Psoas muscle (tissue), 8 donors: ENCODE data around the gene PFKM. TPM values are rescaled to one million over a fixed set of nuclear protein-coding genes. Genes with fewer than 3 reads are reported as not detected.

Experiments used
- ATAC-seq, 4 donors: fragments of 200-7000 bp; cut with Tn5 transposase; one replicate each; pipeline ENCODE4 v1.9.1; 2020; ENCODE audit warnings: moderate library complexity in 3 of 4, mild to moderate bottlenecking in 2 of 4
- DNase-seq, 2 donors: peaks; one replicate each; pipeline ENCODE4 v3.0.0-alpha.2; 2020
- H3K27ac ChIP-seq: fragments of 200-600 bp; one replicate; pipeline ENCODE4 v1.8.0; 2022
- H3K27me3 ChIP-seq, 3 donors: fragments of 200-600 bp in 1 of 3; one replicate each; pipeline versions ENCODE4 v1.6.1 to v1.8.0; 2013 to 2022; ENCODE audit warnings: low read length in 2 of 3, mild to moderate bottlenecking in 2 of 3, moderate library complexity in 1 of 3; ENCODE audit not compliant: insufficient read depth in 3 of 3
- H3K36me3 ChIP-seq, 2 donors: fragments of 200-600 bp in 1 of 2; one replicate each; pipeline versions ENCODE4 v1.6.1 to v1.8.0; 2013 to 2022; ENCODE audit warnings: low read depth in 1 of 2, mild to moderate bottlenecking in 1 of 2, moderate library complexity in 1 of 2; ENCODE audit not compliant: insufficient read depth in 1 of 2
- H3K4me1 ChIP-seq: fragments of 200-600 bp; one replicate; pipeline ENCODE4 v1.8.0; 2022
- H3K4me3 ChIP-seq: fragments of 200-600 bp; one replicate; pipeline ENCODE4 v1.8.0; 2022; ENCODE audit warnings: mild to moderate bottlenecking
- H3K9me3 ChIP-seq: fragments of 200-600 bp; one replicate; pipeline ENCODE4 v1.8.0; 2022
- WGBS, 3 donors: extraction: QIAGEN DNeasy Blood & Tissue Kit; methylation state at CpG; one replicate each; pipeline versions ENCODE4 v1.1.6 to v1.1.7; 2013; 5-methylcytosine and 5-hydroxymethylcytosine counted together
- intact Hi-C, 2 donors: fragments of 100-400 bp; cut with DNase I; formaldehyde crosslinking; loops; one replicate each; pipeline versions ENCODE4 v1.11.0 to v1.14.2; 2022
- polyA plus RNA-seq, 3 donors: library from polyadenylated mRNA; stranded (reverse); fragments of 200-250 nt; gene quantifications; one replicate each; pipeline ENCODE4 v1.2.3, GENCODE V29; 2013
- total RNA-seq, 4 donors: library from RNA; stranded (reverse); fragmentation: NEBNext Ultra II Directional in 2 of 4; extraction: Animal tissue kit (Norgen Biotek cat#: 25700) in 2 of 4; gene quantifications; one replicate each; pipeline versions ENCODE4 v1.2.1 to v1.2.4, GENCODE V29; 2021 to 2023
- TF ChIP-seq, protein P1 (sequence below): fragments of 200-600 bp; IDR thresholded peaks from one replicate; pipeline ENCODE4 v1.8.0; 2022; ENCODE audit warnings: antibody characterized with exemption
- donor health status: healthy with polysubstance abuse.
- donor health status: DM: no; HTN: no; CAD: no; lungs with moderate emphysema.
- donor health status: Bipolar disorder and iron deficiency.
- donor health status: healthy.
- donor health status: DM: yes; HTN: yes; CAD: no.
- donor health status: DM: no; HTN: no; CAD: no.
- donor health status: DM: no; HTN: no; CAD: no.
- donor health status: DM: yes; HTN: yes; CAD: no.

PFKM gene
- total and polyA plus RNA-seq, 7 donors = 65.1 to 1,283 (median 618) TPM

DNA sequence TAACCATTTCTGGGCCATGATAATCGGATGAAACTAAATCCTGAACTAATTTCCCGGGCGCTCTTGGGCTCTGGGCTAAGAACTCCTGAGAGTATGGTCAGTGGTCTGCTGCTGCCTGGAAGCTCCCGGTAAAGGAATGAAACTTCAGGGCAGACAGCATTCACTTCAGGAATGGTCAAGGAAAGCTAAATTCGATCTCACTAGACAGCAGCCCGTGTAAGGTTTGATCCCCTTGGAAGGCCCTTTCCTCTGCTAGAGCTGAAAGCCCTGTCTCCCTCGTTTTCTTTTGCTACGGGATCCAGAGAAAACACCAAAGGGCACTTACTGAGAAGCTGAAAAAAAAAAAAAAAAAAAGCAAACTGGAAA, 37.5 kb downstream of the PFKM start:
- WGBS, 3 donors = 5 to 12% (median 9%) methylated on average over 8 of the region's 8 CpGs
- Histone ChIP-seq H3K27ac (peak overlapping the region; percentile 97), H3K36me3 (peaks cover 0 to 24% of the 10 kb centered on the region in 2 donors), H3K4me1 (peaks cover 58% of the 10 kb centered on the region), H3K27me3 (no peaks in the 10 kb centered on the region), H3K4me3 (peak overlapping the region; percentile 87), H3K9me3 (no peaks in the 10 kb centered on the region)
- DNase-seq = peak in 1 of 2 donors; percentile 42
- peak; percentile 1 to 6 (median 4) for ATAC-seq
- intact Hi-C loops = loop anchor here in 1 of 2 donors (2.0 kb wide), 1 partner anchor 30 kb away; no protein-coding TSS in a partner anchor
- TF ChIP-seq, protein P1, sequence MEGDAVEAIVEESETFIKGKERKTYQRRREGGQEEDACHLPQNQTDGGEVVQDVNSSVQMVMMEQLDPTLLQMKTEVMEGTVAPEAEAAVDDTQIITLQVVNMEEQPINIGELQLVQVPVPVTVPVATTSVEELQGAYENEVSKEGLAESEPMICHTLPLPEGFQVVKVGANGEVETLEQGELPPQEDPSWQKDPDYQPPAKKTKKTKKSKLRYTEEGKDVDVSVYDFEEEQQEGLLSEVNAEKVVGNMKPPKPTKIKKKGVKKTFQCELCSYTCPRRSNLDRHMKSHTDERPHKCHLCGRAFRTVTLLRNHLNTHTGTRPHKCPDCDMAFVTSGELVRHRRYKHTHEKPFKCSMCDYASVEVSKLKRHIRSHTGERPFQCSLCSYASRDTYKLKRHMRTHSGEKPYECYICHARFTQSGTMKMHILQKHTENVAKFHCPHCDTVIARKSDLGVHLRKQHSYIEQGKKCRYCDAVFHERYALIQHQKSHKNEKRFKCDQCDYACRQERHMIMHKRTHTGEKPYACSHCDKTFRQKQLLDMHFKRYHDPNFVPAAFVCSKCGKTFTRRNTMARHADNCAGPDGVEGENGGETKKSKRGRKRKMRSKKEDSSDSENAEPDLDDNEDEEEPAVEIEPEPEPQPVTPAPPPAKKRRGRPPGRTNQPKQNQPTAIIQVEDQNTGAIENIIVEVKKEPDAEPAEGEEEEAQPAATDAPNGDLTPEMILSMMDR = no peak

DNA sequence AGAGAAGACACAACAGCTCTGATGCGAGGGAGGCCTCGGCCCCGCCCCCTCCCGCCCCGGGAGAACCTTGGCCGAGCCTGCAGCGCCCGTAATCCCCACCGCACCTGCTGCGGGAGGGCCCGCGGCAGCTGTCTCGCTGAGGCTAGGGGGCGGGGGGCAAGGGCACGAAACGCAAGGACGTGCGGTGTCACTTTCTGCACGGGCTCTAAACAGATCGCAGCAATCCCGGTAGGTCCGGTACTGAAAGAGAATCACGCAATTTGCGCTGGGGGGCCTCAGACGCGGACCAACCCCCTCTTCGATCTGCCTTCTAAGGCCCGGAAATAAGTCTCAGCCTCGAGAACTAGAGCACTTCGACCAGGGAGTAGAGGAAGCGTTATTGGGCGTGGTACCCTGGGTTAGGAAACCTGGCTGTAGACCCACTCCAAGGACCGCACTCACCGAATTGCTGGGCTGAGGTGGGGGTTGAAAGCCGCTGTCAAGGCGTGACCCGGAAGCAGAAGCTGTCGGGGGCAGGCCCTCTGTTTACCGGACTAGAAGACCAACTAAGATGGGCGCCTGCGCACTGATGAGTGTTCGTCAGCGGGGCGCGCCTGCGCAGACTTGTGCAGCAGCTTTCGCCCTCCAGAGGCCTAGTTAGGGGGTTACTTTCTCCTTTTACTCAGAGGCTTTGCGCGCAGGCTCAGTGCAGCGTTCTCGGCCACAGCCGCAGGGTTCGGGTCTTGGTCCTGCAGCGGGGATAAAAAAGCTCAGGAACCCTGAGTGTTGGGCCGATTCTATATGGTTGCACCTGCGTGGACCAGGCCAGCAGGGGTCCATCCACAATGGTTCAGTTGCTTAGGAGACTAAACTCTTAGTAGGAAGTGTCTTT, 38.1 kb downstream of the PFKM start, which contains the start of gene ASB8:
Gene ASB8 (minus strand): TSS at position 498 of the 871 bp plus-strand sequence. CDS start 4,019 bp downstream, outside the sequence.
- peak; percentile 86 to 91 (median 90) for ATAC-seq
- Histone ChIP-seq H3K4me3 (peak within 1 kb of the TSS; percentile 87), H3K9me3 (no peaks in the 10 kb centered on the region), H3K27me3 (no peaks in the 10 kb centered on the region), H3K36me3 (peaks cover 0 to 20% of the 10 kb centered on the region in 2 donors), H3K27ac (peak within 1 kb of the TSS; percentile 97), H3K4me1 (peaks cover 62% of the 10 kb centered on the region)
- 0% methylated on average over 54 to 56 of the region's 56 CpGs for WGBS, 3 donors
- TF ChIP-seq, protein P1 = peak; percentile 55
- intact Hi-C loops = loop anchor here in 1 of 2 donors (2.0 kb wide), 1 partner anchor 30 kb away; no protein-coding TSS in a partner anchor
- peak; percentile 99 to 100 for DNase-seq

DNA sequence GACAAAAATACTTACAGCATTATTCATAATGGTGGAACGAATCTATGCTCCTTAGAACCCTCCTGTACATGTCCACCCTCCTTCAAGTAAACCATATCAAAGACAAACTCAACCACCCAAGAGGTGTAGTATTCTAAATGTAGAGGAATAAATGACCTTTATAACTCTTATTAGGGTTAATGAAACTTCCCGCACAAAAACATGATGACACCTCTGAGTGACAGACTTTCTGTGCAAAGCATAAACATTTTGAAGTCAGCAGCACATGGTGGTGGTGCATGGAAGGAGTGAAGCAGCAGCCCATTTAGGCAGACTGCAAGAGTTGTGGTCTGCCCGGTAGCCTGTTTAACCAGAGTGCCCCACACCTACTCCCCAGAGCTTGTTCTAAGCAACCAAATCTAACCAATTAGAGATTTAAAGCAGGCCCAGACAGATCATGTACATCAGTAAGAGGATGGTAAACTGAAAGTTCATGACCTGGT, 38.8 kb downstream of the PFKM start:
- Histone ChIP-seq H3K9me3 (no peaks in the 10 kb centered on the region), H3K4me1 (peaks cover 62% of the 10 kb centered on the region), H3K27ac (peak overlapping the region; percentile 97), H3K27me3 (no peaks in the 10 kb centered on the region), H3K4me3 (peak overlapping the region; percentile 87), H3K36me3 (peaks cover 0 to 13% of the 10 kb centered on the region in 2 donors)
- intact Hi-C loops = loop anchor here in 1 of 2 donors (2.0 kb wide), 1 partner anchor 31 kb away; no protein-coding TSS in a partner anchor
- DNase-seq (no peak), ATAC-seq (no peak)
- WGBS, 3 donors = 49 to 60% (median 56%) methylated on average over 3 of the region's 3 CpGs
- TF ChIP-seq, protein P1 = no peak

DNA sequence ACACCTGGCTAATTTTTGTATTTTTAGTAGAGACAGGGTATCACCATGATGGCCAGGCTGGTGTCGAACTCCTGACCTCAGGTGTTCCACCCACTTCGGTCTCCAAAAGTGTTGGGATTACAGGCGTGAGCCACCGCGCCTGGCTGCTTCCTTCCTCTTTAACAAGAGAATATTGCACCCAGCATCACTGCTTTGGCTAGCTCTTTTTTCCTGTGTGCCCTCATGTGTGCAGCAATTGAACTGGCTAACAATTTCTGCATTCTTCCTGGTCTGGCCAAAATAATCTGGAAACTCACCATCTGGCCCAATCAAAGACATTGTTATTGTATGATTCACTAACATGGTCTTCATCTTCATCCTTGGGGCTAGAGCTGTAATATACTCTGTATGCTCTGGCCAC, 40.9 kb downstream of the PFKM start:
- peaks cover 0 to under 1% of the 10 kb centered on the region in 2 donors for H3K36me3 ChIP-seq
- no peak for ATAC-seq
- H3K27ac ChIP-seq = peak overlapping the region; percentile 88
- H3K9me3 ChIP-seq = no peaks in the 10 kb centered on the region
- peaks cover 50% of the 10 kb centered on the region for H3K4me1 ChIP-seq
- DNase-seq = no peak
- intact Hi-C loops = loop anchor here in 1 of 2 donors (5.0 kb wide), 1 partner anchor 53 kb away; the partner anchor contains the start of gene SENP1
- H3K4me3 ChIP-seq = no peak overlapping the region
- TF ChIP-seq, protein P1 = no peak
- H3K27me3 ChIP-seq = no peaks in the 10 kb centered on the region
- WGBS, 3 donors = 76 to 88% (median 77%) methylated on average over 5 of the region's 5 CpGs
